Ovary (tissue), 3 donors: ENCODE measurements around the gene ANTXRL.

Experiments used
- CTCF ChIP-seq, 3 donors: fragments of 450-650 bp in 2 of 3; fragments of 200-600 bp in 1 of 3; IDR thresholded peaks; one replicate each; pipeline versions ENCODE4 v1.5.1 to v1.8.0; 2016 to 2022; ENCODE audit warnings: antibody characterized with exemption in 3 of 3, mild to moderate bottlenecking in 1 of 3
- POLR2A ChIP-seq: fragments of 450-650 bp; IDR thresholded peaks from one replicate; pipeline ENCODE4 v1.6.1; 2017; ENCODE audit warnings: antibody characterized with exemption, mild to moderate bottlenecking, moderate library complexity
- donor health status: DM: no; HTN: no; CAD: no.

- TF ChIP-seq POLR2A, result no peak
- TF ChIP-seq CTCF (IDR thresholded peaks at IDR 0.05), result no peak
Measured at GRCh38 chr10:46263831-46264268, 22.9 kb upstream of the ANTXRL start.
